ENCODE measurements around the gene SLC9A3. TPM values are rescaled to one million over a fixed set of nuclear protein-coding genes. Genes with fewer than 3 reads are reported as not detected.

The SLC9A3 gene
- total RNA-seq, 1 experiment from 2014 or later: 0.85 TPM

DNA sequence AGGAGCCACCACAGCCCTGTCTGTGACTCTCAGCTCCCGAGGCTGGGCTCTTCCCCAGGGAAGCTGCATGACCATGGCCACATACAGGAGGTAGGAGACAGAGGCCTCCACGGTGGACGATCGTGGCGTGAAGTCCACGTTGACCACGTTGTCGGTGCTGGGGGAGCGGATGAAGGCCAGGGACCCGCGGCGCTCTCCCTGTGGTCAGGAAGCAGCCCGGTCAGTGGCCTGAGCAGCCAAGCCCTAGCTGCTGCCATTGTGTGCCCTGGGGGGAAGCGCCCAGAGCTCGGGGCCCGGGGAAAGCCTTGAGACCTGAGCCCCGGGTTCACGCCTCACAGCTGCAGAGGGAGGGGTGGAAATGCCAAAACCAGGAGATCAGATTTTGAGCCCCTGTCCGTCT is 47.0 kb downstream of the SLC9A3 start:
- no peaks in the 10 kb centered on the region for H3K79me2 ChIP-seq (ENCODE audit: insufficient read depth, low read length)
- no peak overlapping the region for H3K27ac ChIP-seq (ENCODE audit: insufficient read length, low read depth, low read length)
- H3K4me1 ChIP-seq (ENCODE audit: insufficient read depth, low read length): no peaks in the 10 kb centered on the region
- H4K8ac ChIP-seq (replicated peaks; ENCODE audit: insufficient read length, low read depth, low read length): no peak overlapping the region
- H2BK5ac ChIP-seq (ENCODE audit: insufficient read length, low read length): no peak overlapping the region
- no peak overlapping the region for H3K4ac ChIP-seq (ENCODE audit: low read depth, low read length)
- no peaks in the 10 kb centered on the region for H3K9me3 ChIP-seq (ENCODE audit: control insufficient read depth, low read depth, low read length)
- no peaks in the 10 kb centered on the region for H3K36me3 Mint-ChIP-seq (ENCODE audit: insufficient read depth in 1 of 3, low read depth in 3 of 3)
- H3K9ac ChIP-seq (ENCODE audit: extremely low read depth, insufficient read length, low read length): no peak overlapping the region
- no peak overlapping the region for H4K91ac ChIP-seq (ENCODE audit: insufficient read length, low read depth, low read length)
- peaks cover 45% of the 10 kb centered on the region for H3K27me3 Mint-ChIP-seq (ENCODE audit: low read depth)
- no peak overlapping the region for H3K27ac Mint-ChIP-seq
- DNase-seq: no peak
- no peaks in the 10 kb centered on the region for H3K79me1 ChIP-seq (ENCODE audit: insufficient read depth, low read depth, low read length, poor library complexity, severe bottlenecking)
- H4K5ac ChIP-seq (ENCODE audit: insufficient read length, low read depth, low read length): no peak overlapping the region
- no CpG with 5 or more reads among the region's 19 CpGs for WGBS (ENCODE audit: extremely low coverage, insufficient read length, low lambda C conversion rate)
- H2BK12ac ChIP-seq (ENCODE audit: insufficient read length, low read depth, low read length): no peak overlapping the region
- no peaks in the 10 kb centered on the region for H3K9me3 Mint-ChIP-seq
- H3K27me3 ChIP-seq (ENCODE audit: insufficient read depth, low read length): peaks cover 25% of the 10 kb centered on the region; the same call in 1 of the 2 replicates
- H2BK15ac ChIP-seq (ENCODE audit: low read depth, low read length): no peak overlapping the region
- H3T11ph ChIP-seq (ENCODE audit: low read length): no peak overlapping the region
- no peak overlapping the region for H2BK120ac ChIP-seq (ENCODE audit: low read depth, low read length, poor library complexity, severe bottlenecking)
- H2BK20ac ChIP-seq (ENCODE audit: low read depth, low read length, poor library complexity, severe bottlenecking): no peak overlapping the region
- no peak overlapping the region for H3K4me2 ChIP-seq (ENCODE audit: insufficient read depth, insufficient read length, low read length)
- no peak overlapping the region for H3K23ac ChIP-seq (ENCODE audit: insufficient read length, low read depth, low read length)
- H3K23me2 ChIP-seq (ENCODE audit: insufficient read length, low read depth, low read length, poor library complexity, severe bottlenecking): peaks cover 13% of the 10 kb centered on the region
- H2AFZ ChIP-seq (ENCODE audit: low read length): no peak overlapping the region
- H3K56ac ChIP-seq (ENCODE audit: insufficient read length, low read depth, low read length): no peak overlapping the region
- peaks cover 0 to 4% of the 10 kb centered on the region in 2 experiments; a peak in 1 of 4 replicates for H3K4me1 Mint-ChIP-seq
- no peaks in the 10 kb centered on the region for H4K20me1 ChIP-seq (ENCODE audit: control insufficient read depth, insufficient read depth, insufficient read length)
- no peak overlapping the region for H3K18ac ChIP-seq (ENCODE audit: insufficient read length, low read depth, low read length)
- H3K4me3 Mint-ChIP-seq: no peak overlapping the region
- no peak overlapping the region for H2AK5ac ChIP-seq (ENCODE audit: insufficient read length, low read length)
- no peak for TF ChIP-seq CTCF (conservative IDR thresholded peaks at IDR 0.05)
- H3K14ac ChIP-seq (ENCODE audit: insufficient read depth, low read length): no peak overlapping the region

Measured in H9 (cell line).